Neural cell (in vitro differentiated cells): ENCODE data around the gene HES6. TPM values are rescaled to one million over a fixed set of nuclear protein-coding genes. Genes with fewer than 3 reads are reported as not detected.
"Not testable (repeated sequence)": the region's sequence is repeated elsewhere in the genome, so short reads cannot be mapped to it uniquely, and the experiment has no call there.

ENCODE experiments used
- H2AFZ ChIP-seq: fragments of 200-600, 300-800 bp; sonication (generic), shearing (Covaris generic); 2 replicates; pipeline ENCODE4 v1.6.0; 2014; ENCODE audit warnings: low read depth, mild to moderate bottlenecking, antibody characterized with exemption, low read length, moderate library complexity
- H3F3A ChIP-seq: fragments of 200-600 bp; shearing (Covaris generic); 2 replicates; pipeline ENCODE4 v1.6.1; 2016; ENCODE audit warnings: mild to moderate bottlenecking, moderate library complexity, mixed read lengths, antibody characterized with exemption, low read length; ENCODE audit not compliant: insufficient read depth, poor library complexity, severe bottlenecking
- H3K27ac ChIP-seq: fragments of 200-600, 300-800 bp; sonication (generic), shearing (Covaris generic); 2 replicates; pipeline ENCODE4 v1.5.1; 2014; ENCODE audit warnings: mild to moderate bottlenecking, low read length, moderate library complexity
- H3K27me3 ChIP-seq: fragments of 300-800, 200-600 bp; sonication (generic), shearing (Covaris generic); 2 replicates; pipeline ENCODE4 v1.6.0; 2014; ENCODE audit warnings: mild to moderate bottlenecking, low read depth, low read length, moderate library complexity; ENCODE audit not compliant: insufficient read depth
- H3K36me3 ChIP-seq: fragments of 300-800, 200-600 bp; sonication (generic), shearing (Covaris generic); 2 replicates; pipeline ENCODE4 v1.5.1; 2014; ENCODE audit warnings: mild to moderate bottlenecking, antibody characterized with exemption, low read length, moderate library complexity; ENCODE audit not compliant: insufficient read depth
- H3K4me2 ChIP-seq: fragments of 300-800, 200-600 bp; sonication (generic), shearing (Covaris generic); 2 replicates; pipeline ENCODE4 v1.6.0; 2014; ENCODE audit warnings: mild to moderate bottlenecking, low read length
- H3K4me3 ChIP-seq: fragments of 300-800, 200-600 bp; sonication (generic), shearing (Covaris generic); 2 replicates; pipeline ENCODE4 v1.5.1; 2014; ENCODE audit warnings: mild to moderate bottlenecking, low read length, moderate library complexity
- H3K79me2 ChIP-seq: fragments of 200-600 bp; shearing (Covaris generic); replicated peaks from 2 replicates; pipeline ENCODE4 v1.6.0; 2014; ENCODE audit warnings: mild to moderate bottlenecking, low read length, moderate library complexity; ENCODE audit not compliant: insufficient read depth
- H3K9ac ChIP-seq: fragments of 300-800, 200-600 bp; sonication (generic), shearing (Covaris generic); 2 replicates; pipeline ENCODE4 v1.6.1; 2016; ENCODE audit warnings: mild to moderate bottlenecking, low read length, mixed read lengths
- H3K9me2 ChIP-seq: fragments of 200-600 bp; shearing (Covaris generic); 2 replicates; pipeline ENCODE4 v1.6.1; 2016; ENCODE audit warnings: mild to moderate bottlenecking, low read length, mixed read lengths; ENCODE audit not compliant: insufficient read depth
- H3K9me3 ChIP-seq: fragments of 200-600, 300-800 bp; sonication (generic), shearing (Covaris generic); 2 replicates; pipeline ENCODE4 v1.6.1; 2016; ENCODE audit warnings: mild to moderate bottlenecking, mixed run types, low read length, moderate library complexity, mixed read lengths
- H4K20me1 ChIP-seq: fragments of 200-600 bp; shearing (Covaris generic); 2 replicates; pipeline ENCODE4 v1.6.1; 2016; ENCODE audit warnings: mild to moderate bottlenecking, mixed run types; ENCODE audit not compliant: insufficient read depth
- EP300 ChIP-seq: fragments of 450-650 bp; conservative IDR thresholded peaks from 2 replicates; pipeline ENCODE4 v1.6.1; 2014; ENCODE audit warnings: antibody characterized with exemption, mild to moderate bottlenecking, moderate library complexity; ENCODE audit not compliant: poor library complexity, severe bottlenecking
- EZH2 ChIP-seq: fragments of 200-600, 300-800 bp; shearing (Covaris generic), sonication (generic); IDR thresholded peaks from 2 replicates; pipeline ENCODE4 v1.6.1; 2014; ENCODE audit warnings: antibody characterized with exemption, low read length, borderline replicate concordance, mild to moderate bottlenecking; ENCODE audit not compliant: insufficient read depth, poor library complexity, severe bottlenecking
- MXI1 ChIP-seq: fragments of 450-650 bp; conservative IDR thresholded peaks from 2 replicates; pipeline ENCODE4 v1.6.1; 2014; ENCODE audit warnings: antibody characterized with exemption, mild to moderate bottlenecking; ENCODE audit not compliant: poor library complexity, severe bottlenecking
- POLR2AphosphoS5 ChIP-seq: IDR thresholded peaks from 2 replicates; pipeline ENCODE4 v1.6.1; 2012
- RAD21 ChIP-seq: fragments of 450-650 bp; conservative IDR thresholded peaks from 2 replicates; pipeline ENCODE4 v1.6.1; 2014; ENCODE audit warnings: antibody characterized with exemption, mild to moderate bottlenecking, moderate library complexity
- SMC3 ChIP-seq: fragments of 450-650 bp; conservative IDR thresholded peaks from 2 replicates; pipeline ENCODE4 v1.6.1; 2014; ENCODE audit warnings: antibody characterized with exemption, mild to moderate bottlenecking, moderate library complexity; ENCODE audit not compliant: poor library complexity
- TAF1 ChIP-seq: IDR thresholded peaks from 2 replicates; pipeline ENCODE4 v1.6.1; 2012; ENCODE audit warnings: low read depth
- polyA plus RNA-seq: library from polyadenylated mRNA; depleted of rRNA; stranded (reverse); fragments of >200 nt; gene quantifications from 2 replicates; pipeline ENCODE4 v1.2.3, GENCODE V29; 2014
- TF ChIP-seq, protein P1 (sequence below): IDR thresholded peaks from 2 replicates; pipeline ENCODE4 v1.6.1; 2012; ENCODE audit warnings: borderline replicate concordance
- TF ChIP-seq, protein P2 (sequence below): fragments of 450-650 bp; IDR thresholded peaks from 2 replicates; pipeline ENCODE4 v1.5.1; 2014; ENCODE audit warnings: antibody characterized with exemption, mild to moderate bottlenecking, moderate library complexity; ENCODE audit not compliant: poor library complexity, severe bottlenecking

Gene HES6
- polyA plus RNA-seq, 1 donor from 2014 or later: 236 TPM

GRCh38 chr2:238271686-238272085, 31.8 kb upstream of the HES6 start:
- not testable (repeated sequence) for H3K9me3 ChIP-seq, H4K20me1 ChIP-seq, H3K27me3 ChIP-seq, H3F3A ChIP-seq, H3K36me3 ChIP-seq, H3K9ac ChIP-seq, H3K9me2 ChIP-seq, H3K4me2 ChIP-seq, H2AFZ ChIP-seq, H3K79me2 ChIP-seq, H3K27ac ChIP-seq, H3K4me3 ChIP-seq

- Histone ChIP-seq H3K9me3 (no peaks in the 10 kb centered on the region), H3K79me2 (no peaks in the 10 kb centered on the region), H3K9me2 (no peaks in the 10 kb centered on the region), H4K20me1 (no peaks in the 10 kb centered on the region), H3K9ac (no peak overlapping the region), H3K4me2 (no peak overlapping the region), H3K27me3 (no peaks in the 10 kb centered on the region), H3F3A (no peaks in the 10 kb centered on the region), H3K4me3 (no peak overlapping the region), H2AFZ (no peak overlapping the region), H3K36me3 (no peaks in the 10 kb centered on the region), H3K27ac (no peak overlapping the region)
- TF ChIP-seq, protein P1, sequence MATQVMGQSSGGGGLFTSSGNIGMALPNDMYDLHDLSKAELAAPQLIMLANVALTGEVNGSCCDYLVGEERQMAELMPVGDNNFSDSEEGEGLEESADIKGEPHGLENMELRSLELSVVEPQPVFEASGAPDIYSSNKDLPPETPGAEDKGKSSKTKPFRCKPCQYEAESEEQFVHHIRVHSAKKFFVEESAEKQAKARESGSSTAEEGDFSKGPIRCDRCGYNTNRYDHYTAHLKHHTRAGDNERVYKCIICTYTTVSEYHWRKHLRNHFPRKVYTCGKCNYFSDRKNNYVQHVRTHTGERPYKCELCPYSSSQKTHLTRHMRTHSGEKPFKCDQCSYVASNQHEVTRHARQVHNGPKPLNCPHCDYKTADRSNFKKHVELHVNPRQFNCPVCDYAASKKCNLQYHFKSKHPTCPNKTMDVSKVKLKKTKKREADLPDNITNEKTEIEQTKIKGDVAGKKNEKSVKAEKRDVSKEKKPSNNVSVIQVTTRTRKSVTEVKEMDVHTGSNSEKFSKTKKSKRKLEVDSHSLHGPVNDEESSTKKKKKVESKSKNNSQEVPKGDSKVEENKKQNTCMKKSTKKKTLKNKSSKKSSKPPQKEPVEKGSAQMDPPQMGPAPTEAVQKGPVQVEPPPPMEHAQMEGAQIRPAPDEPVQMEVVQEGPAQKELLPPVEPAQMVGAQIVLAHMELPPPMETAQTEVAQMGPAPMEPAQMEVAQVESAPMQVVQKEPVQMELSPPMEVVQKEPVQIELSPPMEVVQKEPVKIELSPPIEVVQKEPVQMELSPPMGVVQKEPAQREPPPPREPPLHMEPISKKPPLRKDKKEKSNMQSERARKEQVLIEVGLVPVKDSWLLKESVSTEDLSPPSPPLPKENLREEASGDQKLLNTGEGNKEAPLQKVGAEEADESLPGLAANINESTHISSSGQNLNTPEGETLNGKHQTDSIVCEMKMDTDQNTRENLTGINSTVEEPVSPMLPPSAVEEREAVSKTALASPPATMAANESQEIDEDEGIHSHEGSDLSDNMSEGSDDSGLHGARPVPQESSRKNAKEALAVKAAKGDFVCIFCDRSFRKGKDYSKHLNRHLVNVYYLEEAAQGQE: no peak
- TF ChIP-seq RAD21 (no peak), EZH2 (no peak), SMC3 (no peak), TAF1 (no peak), MXI1 (no peak), EP300 (no peak), POLR2AphosphoS5 (no peak)
- TF ChIP-seq, protein P2, sequence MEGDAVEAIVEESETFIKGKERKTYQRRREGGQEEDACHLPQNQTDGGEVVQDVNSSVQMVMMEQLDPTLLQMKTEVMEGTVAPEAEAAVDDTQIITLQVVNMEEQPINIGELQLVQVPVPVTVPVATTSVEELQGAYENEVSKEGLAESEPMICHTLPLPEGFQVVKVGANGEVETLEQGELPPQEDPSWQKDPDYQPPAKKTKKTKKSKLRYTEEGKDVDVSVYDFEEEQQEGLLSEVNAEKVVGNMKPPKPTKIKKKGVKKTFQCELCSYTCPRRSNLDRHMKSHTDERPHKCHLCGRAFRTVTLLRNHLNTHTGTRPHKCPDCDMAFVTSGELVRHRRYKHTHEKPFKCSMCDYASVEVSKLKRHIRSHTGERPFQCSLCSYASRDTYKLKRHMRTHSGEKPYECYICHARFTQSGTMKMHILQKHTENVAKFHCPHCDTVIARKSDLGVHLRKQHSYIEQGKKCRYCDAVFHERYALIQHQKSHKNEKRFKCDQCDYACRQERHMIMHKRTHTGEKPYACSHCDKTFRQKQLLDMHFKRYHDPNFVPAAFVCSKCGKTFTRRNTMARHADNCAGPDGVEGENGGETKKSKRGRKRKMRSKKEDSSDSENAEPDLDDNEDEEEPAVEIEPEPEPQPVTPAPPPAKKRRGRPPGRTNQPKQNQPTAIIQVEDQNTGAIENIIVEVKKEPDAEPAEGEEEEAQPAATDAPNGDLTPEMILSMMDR: no peak
Measured at GRCh38 chr2:238271061-238271554, 31.3 kb upstream of the HES6 start.

DNA sequence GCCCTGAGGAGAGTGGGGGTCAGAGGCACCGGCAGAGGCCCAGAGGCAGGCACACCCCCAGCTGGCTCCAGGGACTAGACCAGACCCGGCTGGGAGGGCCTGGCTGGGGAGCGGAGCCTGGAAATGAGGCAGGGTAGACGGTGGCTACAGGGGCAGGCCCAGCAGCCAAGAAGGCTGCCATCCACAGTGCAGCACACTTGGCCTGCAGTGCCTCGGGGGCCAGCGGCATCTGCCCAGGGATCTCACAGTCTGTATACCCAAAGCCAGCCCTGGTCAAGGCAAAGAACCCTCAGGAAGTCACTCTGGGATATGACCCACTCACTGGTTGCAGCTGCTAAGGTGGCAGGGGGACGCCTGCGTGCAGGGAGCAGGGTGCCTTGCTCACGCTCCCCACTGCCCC, 30.8 kb upstream of the HES6 start:
- H3K27ac ChIP-seq: no peak overlapping the region
- H3K9me3 ChIP-seq: no peaks in the 10 kb centered on the region
- H3K9ac ChIP-seq: no peak overlapping the region
- no peak overlapping the region for H3K4me2 ChIP-seq
- no peaks in the 10 kb centered on the region for H3K27me3 ChIP-seq
- H2AFZ ChIP-seq: no peak overlapping the region
- H3K4me3 ChIP-seq: no peak overlapping the region
- TF ChIP-seq TAF1: no peak
- TF ChIP-seq, protein P2: no peak
- no peaks in the 10 kb centered on the region for H3F3A ChIP-seq
- H3K9me2 ChIP-seq: no peaks in the 10 kb centered on the region
- H3K79me2 ChIP-seq: no peaks in the 10 kb centered on the region
- H3K36me3 ChIP-seq: no peaks in the 10 kb centered on the region
- H4K20me1 ChIP-seq: no peaks in the 10 kb centered on the region
